Midbrain (tissue), 1 donor: ENCODE measurements around the gene USP28.
A peak's percentile ranks its signal among the peaks of the same experiment; 100 is the strongest.
"Not testable (repeated sequence)": the region's sequence is repeated elsewhere in the genome, so short reads cannot be mapped to it uniquely, and the experiment has no call there.

ENCODE experiments used
- DNase-seq: peaks from one replicate; lab custom pipeline; 2025; lab: John Stamatoyannopoulos, UW

USP28 gene

GRCh38 chr11:113875234-113876073, at the start of gene USP28:
TSS of gene USP28 (minus strand) at chr11:113875572. CDS start at chr11:113875501, 71 bp downstream.
- peak; percentile 98 for DNase-seq

- DNase-seq: no peak
These were observed 48.2 kb upstream of the USP28 start for GRCh38 chr11:113923572-113923971.

GRCh38 chr11:113911491-113911890, 36.1 kb upstream of the USP28 start:
- not testable (repeated sequence) for DNase-seq

GRCh38 chr11:113908098-113908497, 32.7 kb upstream of the USP28 start:
- DNase-seq: no peak

GRCh38 chr11:113907681-113908080, 32.3 kb upstream of the USP28 start:
- DNase-seq: no peak

- DNase-seq: no peak
These were observed 31.8 kb upstream of the USP28 start for GRCh38 chr11:113907152-113907551.

- DNase-seq: no peak
These were observed 31.1 kb upstream of the USP28 start for GRCh38 chr11:113906516-113906915.

- no peak for DNase-seq
These were observed 30.7 kb upstream of the USP28 start for GRCh38 chr11:113906038-113906437.

- no peak for DNase-seq
These were observed 29.2 kb upstream of the USP28 start, which contains the start of gene HTR3B for GRCh38 chr11:113904379-113905101. TSS of gene HTR3B (plus strand) at chr11:113904796. CDS start at chr11:113904934, 138 bp downstream.

GRCh38 chr11:113901141-113901540, 25.8 kb upstream of the USP28 start:
- DNase-seq: no peak

- peak; percentile 31 for DNase-seq
These were observed 20.9 kb upstream of the USP28 start for GRCh38 chr11:113896156-113896879.

- DNase-seq: no peak
These were observed 20.2 kb upstream of the USP28 start for GRCh38 chr11:113895367-113896155.

GRCh38 chr11:113894421-113894996, 19.1 kb upstream of the USP28 start:
- DNase-seq: no peak

- no peak for DNase-seq
These were observed 13.5 kb upstream of the USP28 start for GRCh38 chr11:113888848-113889247.

- no peak for DNase-seq
These were observed 10.5 kb upstream of the USP28 start for GRCh38 chr11:113885897-113886296.

- DNase-seq: no peak
These were observed 9.0 kb upstream of the USP28 start for GRCh38 chr11:113884361-113884836.

GRCh38 chr11:113881856-113882255, 6.5 kb upstream of the USP28 start:
- no peak for DNase-seq

GRCh38 chr11:113880971-113881370, 5.6 kb upstream of the USP28 start:
- no peak for DNase-seq

- DNase-seq: not testable (repeated sequence)
These were observed 4.1 kb upstream of the USP28 start for GRCh38 chr11:113879446-113879845.

GRCh38 chr11:113877670-113878055, 2.3 kb upstream of the USP28 start:
- no peak for DNase-seq
